GM19324 (cell line): ENCODE results near the gene SVOPL.

Source experiments
- ATAC-seq: cut with Tn5 transposase; IDR thresholded peaks from one replicate; pipeline ENCODE4 v1.9.1; 2021; ENCODE audit warnings: mild to moderate bottlenecking, moderate library complexity; ENCODE audit not compliant: unreplicated experiment, low FRiP score

SVOPL gene

DNA sequence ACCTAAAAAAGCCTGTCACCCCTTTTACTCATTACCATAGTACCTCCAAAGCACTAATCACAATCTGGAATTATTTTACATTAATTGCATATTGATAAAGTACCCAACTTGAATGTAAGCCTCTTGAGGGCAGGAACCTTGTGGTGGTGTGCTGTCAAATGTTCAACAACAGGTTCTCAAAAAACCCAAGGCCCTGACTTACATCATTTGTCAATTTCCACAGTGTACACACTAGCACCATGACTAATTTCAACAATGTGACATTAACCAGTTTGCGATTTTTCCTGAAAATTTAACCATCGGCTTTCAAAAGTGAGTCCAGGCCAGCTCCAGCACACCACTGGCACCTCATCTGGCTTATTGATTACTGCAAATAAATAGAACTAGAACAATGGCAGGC lies 87.5 kb downstream of the SVOPL start:
- ATAC-seq: no peak

DNA sequence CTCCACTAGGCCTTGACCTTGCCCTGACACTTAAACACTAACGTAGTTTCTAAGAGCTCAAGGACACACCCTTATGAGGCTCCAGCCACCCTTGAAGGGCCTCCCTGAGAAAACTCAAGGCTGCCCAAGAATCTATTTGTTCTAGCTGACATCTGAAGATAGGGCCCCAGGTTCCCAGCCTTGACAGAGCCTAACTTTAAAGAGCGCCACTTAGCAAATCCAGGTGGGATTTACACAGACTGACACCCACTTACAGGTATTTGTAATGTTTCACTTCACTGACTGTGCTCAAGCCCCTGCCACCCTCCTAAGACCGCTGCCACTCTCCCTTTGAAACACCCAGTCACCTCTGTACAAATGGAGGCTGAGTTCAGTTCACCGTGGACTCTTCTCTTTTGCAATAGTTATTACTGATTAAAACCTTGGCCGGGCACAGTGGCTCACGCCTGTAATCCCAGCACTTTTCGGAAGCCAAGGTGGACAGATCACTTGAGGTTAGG lies 90.4 kb downstream of the SVOPL start:
- no peak for ATAC-seq

DNA sequence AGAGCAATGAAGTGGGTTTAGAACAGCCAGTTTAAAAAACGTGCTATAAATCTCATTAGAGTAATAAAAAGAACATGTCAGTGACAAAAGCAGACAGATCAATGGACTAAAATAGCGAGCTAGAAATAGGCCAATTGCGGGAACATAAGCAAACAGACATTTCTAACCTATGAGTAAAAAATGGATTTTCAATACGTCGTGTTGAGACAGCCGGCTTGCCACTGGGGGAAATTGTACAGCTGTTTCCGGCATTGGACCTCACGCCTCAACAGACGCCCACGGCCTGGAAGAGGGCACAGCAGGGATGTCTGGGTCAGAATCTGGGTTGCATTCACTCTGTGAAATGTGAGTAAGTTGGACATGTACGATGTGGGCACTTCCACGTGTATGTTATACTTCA lies 92.9 kb downstream of the SVOPL start:
- no peak for ATAC-seq

DNA sequence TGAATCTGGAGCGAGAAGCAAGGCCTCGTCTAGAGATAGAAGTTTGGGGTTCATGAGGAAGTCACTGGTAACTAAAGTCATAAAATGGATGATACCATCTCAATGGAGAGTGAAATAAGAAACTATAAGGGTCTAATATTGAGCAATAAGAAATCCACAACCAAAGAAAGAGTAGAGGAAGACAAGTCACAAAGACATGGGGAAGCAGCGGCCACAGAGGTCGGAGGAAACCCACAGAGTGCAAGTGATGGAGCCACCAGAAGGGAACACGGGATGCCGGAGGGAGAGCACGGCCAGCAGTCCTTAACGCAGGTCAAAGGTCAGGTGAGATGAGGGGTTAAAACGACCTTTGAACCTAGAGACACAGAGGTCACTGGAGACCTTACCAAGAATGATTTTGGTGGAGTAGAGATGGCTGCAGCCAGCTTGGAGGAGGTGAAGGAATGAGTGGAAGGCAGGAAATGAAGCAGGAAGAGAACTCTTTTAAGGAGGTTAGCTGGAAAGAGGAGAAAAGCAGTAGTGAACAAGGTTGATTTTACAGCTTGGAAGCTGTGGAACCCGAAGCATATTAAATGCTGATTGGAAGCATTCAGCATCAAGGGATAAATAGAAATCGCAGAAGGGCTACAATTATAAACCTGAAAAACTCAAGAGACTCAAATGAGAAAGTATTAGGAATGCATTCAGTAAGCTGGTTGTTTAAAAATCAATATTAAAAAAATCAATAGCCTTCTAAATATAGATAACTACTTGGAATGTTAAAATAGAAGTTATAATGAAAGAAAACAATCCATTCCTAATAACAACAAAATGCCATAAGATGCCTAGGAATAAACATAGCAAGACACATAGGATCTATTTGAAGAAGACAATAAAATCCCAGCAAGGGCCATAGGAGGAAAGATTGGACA lies 93.7 kb downstream of the SVOPL start:
- no peak for ATAC-seq

DNA sequence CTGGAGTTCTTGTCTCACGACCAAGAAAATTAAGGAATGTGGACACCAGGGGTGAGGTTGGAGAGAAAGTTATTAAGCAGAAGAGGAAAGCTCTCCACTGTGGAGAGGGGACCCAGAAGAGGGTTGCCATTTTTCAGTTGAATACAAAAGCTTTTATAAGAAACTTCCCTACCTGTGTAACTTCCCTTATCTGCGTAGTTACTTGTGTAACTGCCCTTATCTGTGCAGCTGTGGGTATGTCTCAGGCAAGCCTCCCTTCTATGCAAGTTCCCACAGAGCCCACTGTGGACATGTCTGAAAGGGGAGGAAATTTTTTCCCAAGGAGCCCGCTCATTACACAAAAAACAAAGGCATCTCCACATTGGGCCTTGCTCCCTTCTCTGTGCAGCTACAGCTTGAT lies 94.9 kb downstream of the SVOPL start:
- ATAC-seq: no peak

DNA sequence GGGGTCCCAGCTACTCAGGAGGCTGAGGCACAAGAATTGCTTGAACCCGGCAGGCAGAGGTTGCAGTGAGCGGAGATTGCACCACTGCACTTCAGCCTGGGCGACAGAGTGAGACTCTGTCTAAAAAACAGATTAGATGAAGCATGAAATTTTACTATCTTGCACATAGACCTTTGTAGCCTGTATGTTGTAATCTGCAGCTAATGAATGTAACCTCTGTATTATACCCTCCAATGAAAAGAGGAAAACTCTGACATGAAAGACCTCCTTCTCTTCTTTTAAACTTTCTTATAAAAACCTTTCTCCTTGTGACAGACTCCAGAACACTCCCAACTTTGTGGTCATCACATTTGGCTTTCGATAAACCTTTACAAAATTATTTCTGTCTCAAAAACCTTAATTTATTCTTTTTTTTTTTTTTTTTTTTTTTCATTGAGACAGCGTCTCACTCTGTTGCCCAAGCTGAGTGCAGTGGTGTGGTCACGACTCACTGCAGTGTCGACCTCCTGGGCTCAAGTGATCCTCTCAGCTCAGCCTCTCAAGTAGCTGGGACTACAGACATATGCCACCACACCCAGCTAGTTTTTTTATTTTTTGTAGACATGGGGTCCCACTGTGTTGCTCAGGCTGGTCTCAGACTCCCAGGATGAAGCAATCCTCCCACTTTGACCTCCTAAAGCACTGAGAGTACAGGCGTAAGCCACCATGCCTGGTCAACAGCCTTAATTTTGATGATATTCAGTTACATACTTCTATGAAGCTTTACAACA lies 97.4 kb downstream of the SVOPL start:
- no peak for ATAC-seq

DNA sequence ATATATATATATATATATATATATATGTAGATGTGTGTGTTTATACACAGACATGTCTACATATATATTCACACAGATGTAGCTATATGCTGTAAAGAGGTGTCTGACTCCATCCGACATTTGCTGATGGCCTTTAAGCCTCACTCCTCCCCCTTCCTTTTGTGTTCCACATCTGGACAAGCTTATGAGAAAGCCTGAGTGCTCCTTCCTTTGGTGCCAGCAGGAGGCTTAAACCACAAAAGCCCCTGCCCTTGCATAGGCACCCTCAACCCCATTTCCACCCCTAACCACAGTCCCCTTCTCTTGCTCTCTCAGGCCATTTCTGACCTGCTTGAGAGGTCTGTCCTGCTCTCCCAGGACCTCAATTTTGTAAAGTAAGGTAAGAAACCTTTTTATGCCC lies 98.7 kb downstream of the SVOPL start:
- no peak for ATAC-seq

DNA sequence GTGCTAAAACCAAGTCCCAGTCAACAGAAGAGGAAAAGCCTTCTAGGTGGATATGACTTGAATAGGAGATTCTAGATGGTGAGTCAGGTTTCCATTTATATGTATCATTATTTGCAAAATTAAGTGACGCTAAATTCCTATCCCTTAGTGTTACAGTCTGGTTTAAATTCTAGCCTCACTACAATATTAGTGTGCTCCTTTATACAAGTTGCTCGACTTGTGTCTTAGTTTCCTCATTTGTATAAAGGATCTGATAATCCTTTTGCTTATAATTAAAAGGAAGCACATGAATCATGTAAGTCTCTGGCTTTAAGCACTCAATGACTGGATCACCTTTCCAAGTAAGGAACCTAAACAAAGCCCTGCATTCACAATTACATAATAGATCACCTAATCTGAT lies 105.7 kb downstream of the SVOPL start:
- no peak for ATAC-seq

DNA sequence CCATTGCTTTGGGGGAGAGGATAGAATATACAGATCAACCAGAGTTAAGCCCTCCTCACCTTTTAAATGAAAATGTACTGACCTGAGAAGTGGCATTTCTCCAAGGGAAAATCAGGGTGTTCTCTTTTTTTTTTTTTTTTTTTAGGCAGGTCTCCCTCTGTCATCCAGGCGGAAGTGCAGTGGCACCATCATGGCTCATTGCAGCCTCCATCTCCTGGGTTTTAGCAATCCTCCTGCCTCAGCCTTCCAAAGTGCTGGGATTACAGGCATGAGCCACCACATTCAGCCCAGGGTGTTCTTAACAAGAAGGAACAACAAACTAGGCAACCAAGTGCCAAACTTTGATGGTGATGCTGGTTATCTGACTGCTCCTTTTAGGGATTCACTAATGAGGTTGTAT lies 111.0 kb downstream of the SVOPL start:
- ATAC-seq: no peak

DNA sequence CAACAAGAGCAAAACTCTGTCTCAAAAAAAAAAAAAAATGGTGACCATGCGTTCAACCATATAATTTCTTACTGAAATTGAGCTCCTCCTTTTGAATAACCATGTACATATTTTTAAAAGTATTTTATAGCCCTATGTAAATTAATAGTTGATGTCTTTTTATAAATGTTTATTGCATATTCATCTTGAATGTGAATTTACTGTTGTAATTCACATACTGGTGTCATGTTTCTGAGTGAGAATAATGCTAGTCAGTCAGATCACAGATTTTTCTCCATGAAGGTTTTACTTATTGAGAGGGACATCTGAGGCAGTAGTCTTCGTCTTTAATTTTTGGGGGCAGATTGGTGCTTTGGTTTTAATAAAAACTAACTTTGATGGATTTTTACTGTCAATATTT lies 112.2 kb downstream of the SVOPL start:
- no peak for ATAC-seq

DNA sequence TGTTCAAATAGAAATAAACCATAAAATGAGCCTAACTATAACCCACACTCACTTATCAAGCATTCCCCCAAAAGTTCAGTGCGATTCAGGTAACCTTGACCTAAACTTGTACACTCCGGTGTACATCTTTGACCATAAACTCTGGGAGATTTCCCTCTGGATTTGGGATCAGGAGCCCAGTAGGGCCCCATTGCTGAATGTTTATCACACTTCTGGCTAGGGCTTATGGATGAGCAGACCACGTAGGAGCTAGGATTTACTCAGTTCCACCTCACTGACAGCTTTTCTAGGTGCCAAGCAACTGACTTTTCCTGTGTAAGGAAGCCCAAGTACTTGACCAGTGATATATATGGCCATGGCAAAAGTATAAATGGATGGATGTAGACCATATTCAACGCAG lies 113.7 kb downstream of the SVOPL start:
- no peak for ATAC-seq

DNA sequence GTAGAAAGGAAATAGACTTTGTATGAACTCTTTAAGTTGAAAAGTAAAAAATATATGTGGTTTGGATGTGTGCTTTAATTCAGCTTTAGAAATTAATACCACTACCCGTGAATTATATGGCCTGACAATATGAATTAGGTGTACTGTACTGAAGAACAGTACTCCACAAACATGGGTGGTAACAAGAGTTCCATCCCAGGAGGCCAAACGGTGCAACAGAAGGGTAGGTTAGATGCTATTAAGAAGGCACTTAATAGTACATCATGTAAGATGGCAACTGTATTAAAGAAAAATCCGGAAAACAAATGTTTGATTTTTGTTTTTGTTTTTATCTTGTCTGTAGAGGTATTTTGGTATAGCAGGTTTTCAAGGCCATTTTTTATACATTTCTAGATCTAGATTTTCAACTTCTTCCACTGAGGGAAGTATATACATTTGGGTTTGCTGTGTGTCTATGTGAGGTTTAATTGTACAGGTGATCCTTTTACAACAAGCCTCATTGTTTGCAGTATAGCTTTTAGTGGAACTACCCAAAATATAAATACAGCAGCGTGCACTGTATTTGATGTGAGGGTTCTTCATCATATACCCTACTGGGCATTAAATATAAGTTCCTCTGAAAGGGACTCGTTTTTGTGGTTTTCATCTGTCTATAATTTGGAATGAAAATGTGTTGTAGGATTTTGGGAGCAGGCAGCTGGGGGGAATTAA lies 115.7 kb downstream of the SVOPL start:
- no peak for ATAC-seq

DNA sequence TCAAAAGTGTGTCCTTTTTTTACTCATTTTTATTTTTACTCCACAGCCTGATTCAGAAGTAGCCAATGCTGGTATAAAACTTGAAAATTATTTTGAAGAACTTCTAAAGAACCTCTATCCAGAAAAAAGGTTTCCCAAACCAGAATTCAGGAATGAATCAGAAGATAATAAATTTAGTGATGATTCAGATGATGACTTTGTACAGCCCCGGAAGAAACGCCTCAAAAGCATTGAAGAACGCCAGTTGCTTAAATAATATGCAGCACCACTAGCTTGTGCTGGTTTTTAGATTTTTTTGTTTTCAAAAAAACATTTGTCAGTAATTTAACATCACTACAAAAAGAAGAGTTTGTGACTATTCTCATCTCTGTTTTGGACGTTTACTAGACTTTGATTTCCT lies 116.5 kb downstream of the SVOPL start:
- no peak for ATAC-seq

DNA sequence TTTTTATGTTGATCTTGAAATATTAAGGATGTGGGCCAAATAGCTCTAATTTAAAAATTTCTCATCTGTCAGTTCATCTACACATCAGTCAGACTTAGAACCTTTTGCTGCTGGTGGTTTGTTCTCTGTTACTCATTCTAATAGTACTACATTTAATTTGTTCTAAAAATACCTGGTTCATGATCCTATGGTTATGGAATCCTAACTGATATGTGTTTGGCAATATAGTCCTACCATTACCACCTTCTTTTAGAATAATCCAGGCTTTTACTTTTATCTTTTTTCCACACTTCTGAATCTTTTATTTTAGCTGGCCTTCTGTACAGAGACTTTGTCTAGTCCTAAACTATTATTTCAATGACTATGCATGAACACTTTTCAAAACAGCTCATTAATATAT lies 116.9 kb downstream of the SVOPL start:
- no peak for ATAC-seq

DNA sequence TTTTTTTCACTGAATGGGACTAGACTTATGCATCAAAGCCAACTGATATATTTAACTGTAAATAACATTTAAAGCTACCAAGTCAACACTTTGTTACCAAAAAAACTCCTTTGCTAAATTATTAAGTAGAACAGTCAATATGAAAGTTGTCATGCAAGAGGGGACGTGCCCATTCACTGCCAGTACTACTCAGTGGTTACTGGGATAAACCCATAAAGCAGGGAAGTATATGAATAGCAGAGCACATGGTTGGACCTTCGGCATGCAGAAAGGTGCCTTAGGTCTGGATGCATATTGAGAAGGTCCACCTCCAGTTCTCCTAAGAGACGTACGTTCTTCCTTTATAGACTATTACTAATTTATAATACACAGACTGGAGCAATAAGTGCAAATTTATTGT lies 120.1 kb downstream of the SVOPL start:
- no peak for ATAC-seq

DNA sequence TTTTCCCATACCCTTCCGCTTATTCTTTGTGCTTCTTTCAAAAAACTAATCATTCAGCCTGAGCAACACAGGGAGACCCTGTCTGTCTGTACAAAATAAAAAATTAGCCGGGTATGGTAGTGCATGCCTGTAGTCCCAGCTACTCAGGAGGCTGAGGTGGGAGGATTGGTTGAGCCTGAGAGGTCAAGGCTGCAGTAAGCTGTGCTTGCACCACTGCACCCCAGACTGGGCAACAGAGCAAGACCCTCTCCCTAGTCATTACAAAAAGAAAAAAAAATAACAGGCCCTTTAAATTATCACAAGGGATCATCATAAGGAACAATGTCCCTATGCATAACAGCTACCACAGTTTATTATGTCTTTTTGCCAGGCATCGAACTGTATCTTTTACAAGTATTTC lies 121.5 kb downstream of the SVOPL start:
- ATAC-seq: no peak

DNA sequence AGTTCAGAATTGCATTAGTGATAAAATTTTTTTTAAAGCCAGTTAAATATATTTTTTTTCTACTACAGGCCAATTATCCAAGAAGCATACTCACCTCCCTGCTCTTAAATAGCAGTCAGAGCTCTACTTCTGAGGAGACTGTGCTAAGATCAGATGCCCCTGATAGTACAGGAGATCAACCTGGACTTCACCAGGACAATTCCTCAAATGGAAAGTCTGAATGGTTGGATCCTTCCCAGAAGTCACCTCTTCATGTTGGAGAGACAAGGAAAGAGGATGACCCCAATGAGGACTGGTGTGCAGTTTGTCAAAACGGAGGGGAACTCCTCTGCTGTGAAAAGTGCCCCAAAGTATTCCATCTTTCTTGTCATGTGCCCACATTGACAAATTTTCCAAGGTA lies 122.0 kb downstream of the SVOPL start:
- no peak for ATAC-seq

DNA sequence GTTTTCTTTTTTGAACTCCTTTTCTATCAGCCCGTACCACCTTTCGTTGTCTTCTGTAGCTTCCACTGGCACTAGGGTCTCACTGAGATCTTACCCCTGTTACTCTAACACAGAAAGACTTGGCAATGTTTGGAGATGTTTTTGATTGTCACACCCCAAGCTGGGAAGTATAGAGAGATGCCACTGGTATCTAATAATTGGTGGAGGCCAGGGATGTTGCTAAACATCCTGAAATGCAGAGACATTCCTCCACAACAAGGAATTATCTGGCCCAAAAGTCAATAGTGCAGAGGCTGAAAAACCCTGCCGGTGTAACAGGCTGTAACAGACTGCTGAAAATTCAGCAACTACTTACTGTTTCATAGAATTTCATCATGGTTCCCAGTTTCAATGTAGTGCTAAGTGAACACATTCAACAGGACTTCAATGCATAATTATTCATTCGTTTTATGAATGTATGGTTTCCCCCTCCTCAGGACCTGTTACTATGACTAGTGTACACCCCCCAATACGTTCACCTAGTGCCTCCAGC lies 125.2 kb downstream of the SVOPL start:
- no peak for ATAC-seq

DNA sequence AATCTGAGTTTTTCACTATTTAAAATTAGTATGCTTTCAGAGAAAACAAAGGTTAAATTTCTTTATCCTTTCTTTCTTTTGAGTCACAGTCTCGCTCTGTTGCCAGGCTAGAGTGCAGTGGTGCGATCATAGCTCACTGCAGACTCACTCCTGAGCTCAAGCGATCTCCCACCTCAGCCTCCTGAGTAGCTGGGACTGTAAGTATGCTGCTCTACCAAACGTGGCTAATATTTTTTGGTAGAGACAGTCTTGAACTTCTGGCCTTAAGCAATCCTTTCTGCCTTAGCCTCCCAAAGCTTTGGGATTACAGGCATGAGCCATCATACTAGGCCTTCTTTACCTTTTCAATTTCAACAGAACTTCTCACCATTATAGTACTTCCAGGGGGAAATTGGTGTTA lies 127.4 kb downstream of the SVOPL start:
- ATAC-seq: no peak

DNA sequence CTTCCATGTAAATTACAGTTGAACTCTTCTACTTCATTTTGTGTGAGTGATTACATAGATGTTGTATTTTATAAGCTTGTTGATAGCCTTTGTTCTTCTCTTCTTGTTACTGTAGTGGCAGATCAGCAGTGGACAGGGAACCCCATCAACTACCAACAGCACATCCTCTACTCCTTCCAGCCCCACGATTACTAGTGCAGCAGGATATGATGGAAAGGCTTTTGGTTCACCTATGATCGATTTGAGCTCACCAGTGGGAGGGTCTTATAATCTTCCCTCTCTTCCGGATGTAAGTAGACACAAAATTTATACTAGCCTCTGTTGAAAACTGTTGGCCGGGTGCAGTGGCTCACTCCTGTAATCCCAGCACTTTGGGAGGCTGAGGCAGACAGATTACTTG lies 130.4 kb downstream of the SVOPL start:
- ATAC-seq: no peak

DNA sequence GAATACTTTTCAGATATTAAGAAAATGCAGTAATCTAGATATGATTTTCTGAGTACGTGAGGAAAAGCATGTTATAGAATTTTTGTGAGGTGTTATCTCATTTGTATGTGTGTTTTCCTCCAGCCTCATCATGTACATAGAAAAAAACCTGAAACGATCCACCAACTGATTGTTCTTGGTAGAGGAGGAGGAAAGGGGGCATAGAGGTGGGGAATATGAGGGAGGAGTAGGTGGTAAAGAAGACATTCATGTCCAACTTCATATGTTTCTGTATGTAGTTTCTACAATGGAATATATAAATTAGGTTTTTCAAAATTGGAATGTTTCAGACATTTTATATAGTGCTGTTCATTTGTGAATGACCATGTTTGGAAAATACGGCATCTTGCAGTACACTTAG lies 131.7 kb downstream of the SVOPL start:
- no peak for ATAC-seq
